H1 (cell line): ENCODE data around the gene MAPKAPK2. TPM values are rescaled to one million over a fixed set of nuclear protein-coding genes. Genes with fewer than 3 reads are reported as not detected.

Experiments
- CTCF ChIA-PET: fragments of 300-600 bp; sonication (Branson Sonifier 250); formaldehyde crosslinking; loops from one replicate; lab custom pipeline; 2021; ENCODE audit not compliant: partially characterized antibody; lab: Charles Lee
- POLR2A ChIA-PET: fragments of 300-600 bp; sonication (Branson Sonifier 250); formaldehyde crosslinking; loops from one replicate; lab custom pipeline; 2021; ENCODE audit warnings: inconsistent platforms; ENCODE audit not compliant: partially characterized antibody; lab: Charles Lee
- DNase-seq, 2 experiments: peaks; one replicate each; pipeline versions ENCODE4 v3.0.0 to v3.0.0-alpha.2; 2010 to 2022; ENCODE audit warnings: low spot score in 2 of 2, low read depth in 1 of 2, mixed read lengths in 1 of 2
- FAIRE-seq: peaks from 2 replicates; lab custom pipeline; 2011; peaks lifted over from hg19 to GRCh38; lab: Jason Lieb, UNC
- H2AFZ ChIP-seq: 2 replicates; pipeline ENCODE4 v1.8.1; 2012; ENCODE audit warnings: low read length, inconsistent platforms
- H2AK5ac ChIP-seq: 2 replicates; pipeline ENCODE4 v1.6.1; 2013; ENCODE audit warnings: low read depth, low read length
- H2BK120ac ChIP-seq: replicated peaks from 2 replicates; pipeline ENCODE3; 2013; ENCODE audit warnings: low read depth, low read length, inconsistent platforms
- H2BK12ac ChIP-seq: 2 replicates; pipeline ENCODE4 v1.6.1; 2013; ENCODE audit warnings: low read depth, low read length
- H2BK15ac ChIP-seq: 2 replicates; pipeline ENCODE4 v1.6.1; 2013; ENCODE audit warnings: low read length
- H2BK20ac ChIP-seq: 2 replicates; pipeline ENCODE4 v1.6.1; 2013; ENCODE audit warnings: low read length
- H2BK5ac ChIP-seq: 2 replicates; pipeline ENCODE4 v1.6.1; 2013; ENCODE audit warnings: low read depth, low read length
- H3K14ac ChIP-seq: 2 replicates; pipeline ENCODE4 v1.6.1; 2013; ENCODE audit warnings: inconsistent platforms; ENCODE audit not compliant: insufficient read length
- H3K18ac ChIP-seq: 2 replicates; pipeline ENCODE4 v1.6.1; 2013; ENCODE audit warnings: low read length; ENCODE audit errors: extremely low read depth
- H3K23ac ChIP-seq: 2 replicates; pipeline ENCODE4 v1.6.1; 2013; ENCODE audit warnings: inconsistent platforms; ENCODE audit not compliant: insufficient read length
- H3K23me2 ChIP-seq: 2 replicates; pipeline ENCODE4 v1.6.1; 2013; ENCODE audit warnings: low read depth, low read length
- H3K27ac ChIP-seq: 2 replicates; pipeline ENCODE4 v1.6.1; 2011; ENCODE audit warnings: low read depth, low read length, inconsistent platforms
- H3K27me3 ChIP-seq, 4 experiments: replicated peaks in 1 of 4; 1 replicate in 1 of 4; 2 replicates in 3 of 4; pipeline versions ENCODE4 v1.6.1 to v1.8.1; 2011 to 2013; ENCODE audit warnings: low read length in 3 of 4, mild to moderate bottlenecking in 3 of 4, inconsistent platforms in 2 of 4, mixed read lengths in 2 of 4, moderate library complexity in 1 of 4; ENCODE audit not compliant: control insufficient read depth in 3 of 4, insufficient read depth in 3 of 4; ENCODE audit errors: extremely low read depth in 1 of 4
- H3K36me3 ChIP-seq, 4 experiments: 2 replicates each; pipeline versions ENCODE4 v1.6.1 to v1.8.1; 2011 to 2013; ENCODE audit warnings: mild to moderate bottlenecking in 4 of 4, low read length in 3 of 4, moderate library complexity in 2 of 4, control low read depth in 1 of 4, inconsistent platforms in 1 of 4; ENCODE audit not compliant: insufficient read depth in 4 of 4, control insufficient read depth in 2 of 4
- H3K4ac ChIP-seq: replicated peaks from 2 replicates; pipeline ENCODE3; 2013; ENCODE audit warnings: low read length, low read depth, mixed read lengths, inconsistent platforms; ENCODE audit not compliant: insufficient read length
- H3K4me1 ChIP-seq, 4 experiments: replicated peaks in 1 of 4; 1 replicate in 1 of 4; 2 replicates in 3 of 4; pipeline versions ENCODE4 v1.6.1 to v1.8.1; 2011 to 2013; ENCODE audit warnings: low read length in 3 of 4, inconsistent platforms in 2 of 4, mixed read lengths in 1 of 4; ENCODE audit not compliant: insufficient read depth in 4 of 4, control insufficient read depth in 3 of 4
- H3K4me2 ChIP-seq, 2 experiments: 2 replicates each; pipeline versions ENCODE4 v1.6.1 to v1.8.1; 2011 to 2013; ENCODE audit warnings: low read depth in 2 of 2, low read length in 2 of 2, control low read depth in 1 of 2, inconsistent platforms in 1 of 2, mild to moderate bottlenecking in 1 of 2; ENCODE audit not compliant: insufficient read depth in 1 of 2
- H3K4me3 ChIP-seq, 4 experiments: fragments of 200-600, 300-600 bp in 1 of 4; sonication (generic), shearing (Covaris generic), sonication (Bioruptor Twin) in 1 of 4; 2 replicates each; pipeline versions ENCODE4 v1.5.1 to v1.8.1; 2011 to 2016; ENCODE audit warnings: low read length in 4 of 4, low read depth in 3 of 4, control low read depth in 2 of 4, inconsistent platforms in 2 of 4, mild to moderate bottlenecking in 2 of 4, mixed read lengths in 1 of 4, moderate library complexity in 1 of 4; ENCODE audit not compliant: insufficient read depth in 2 of 4; ENCODE audit errors: extremely low read depth in 1 of 4
- H3K56ac ChIP-seq: replicated peaks from 2 replicates; pipeline ENCODE3; 2013; ENCODE audit warnings: low read depth, mild to moderate bottlenecking, mixed read lengths, low read length, inconsistent platforms; ENCODE audit not compliant: insufficient read length
- H3K79me1 ChIP-seq: 2 replicates; pipeline ENCODE4 v1.6.1; 2013; ENCODE audit warnings: low read depth, low read length, control low read depth
- H3K79me2 ChIP-seq, 2 experiments: 2 replicates each; pipeline versions ENCODE4 v1.6.1 to v1.8.1; 2012 to 2013; ENCODE audit warnings: low read length in 2 of 2, mild to moderate bottlenecking in 2 of 2, inconsistent platforms in 1 of 2; ENCODE audit not compliant: insufficient read depth in 2 of 2, control insufficient read depth in 1 of 2
- H3K9ac ChIP-seq, 4 experiments: replicated peaks in 1 of 4; 1 replicate in 1 of 4; 2 replicates in 3 of 4; pipeline versions ENCODE4 v1.6.1 to v1.8.1; 2011 to 2013; ENCODE audit warnings: low read depth in 3 of 4, low read length in 3 of 4, control low read depth in 2 of 4, mild to moderate bottlenecking in 2 of 4, moderate library complexity in 2 of 4, inconsistent platforms in 1 of 4; ENCODE audit errors: extremely low read depth in 1 of 4
- H3K9me3 ChIP-seq, 2 experiments: 2 replicates each; pipeline versions ENCODE4 v1.6.1 to v1.8.1; 2012 to 2013; ENCODE audit warnings: mild to moderate bottlenecking in 2 of 2, moderate library complexity in 2 of 2, control low read depth in 1 of 2, inconsistent platforms in 1 of 2, low read depth in 1 of 2, low read length in 1 of 2, mixed read lengths in 1 of 2; ENCODE audit not compliant: insufficient read depth in 2 of 2
- H4K20me1 ChIP-seq, 2 experiments: replicated peaks in 1 of 2; 2 replicates each; pipeline versions ENCODE3 to v1.8.1; 2011 to 2013; ENCODE audit warnings: inconsistent platforms in 2 of 2, low read length in 2 of 2, mild to moderate bottlenecking in 1 of 2; ENCODE audit not compliant: insufficient read depth in 2 of 2, control insufficient read depth in 1 of 2
- H4K5ac ChIP-seq: 2 replicates; pipeline ENCODE4 v1.6.1; 2013; ENCODE audit warnings: low read length, low read depth, mixed read lengths, inconsistent platforms; ENCODE audit not compliant: insufficient read length
- H4K8ac ChIP-seq: 2 replicates; pipeline ENCODE4 v1.8.0; 2013; ENCODE audit warnings: mild to moderate bottlenecking, moderate library complexity, low read length, inconsistent platforms; ENCODE audit not compliant: insufficient read depth; ENCODE audit errors: extremely low read depth
- H4K91ac ChIP-seq: replicated peaks from 2 replicates; pipeline ENCODE3; 2013; ENCODE audit warnings: low read length, mixed read lengths, inconsistent platforms; ENCODE audit not compliant: insufficient read length
- BACH1 ChIP-seq: IDR thresholded peaks from 2 replicates; pipeline ENCODE4 v1.6.1; 2012; ENCODE audit warnings: low read length, improper control_type of control experiment
- EZH2 ChIP-seq: fragments of 200-600 bp; sonication (generic); IDR thresholded peaks from 2 replicates; pipeline ENCODE4 v1.7.1; 2012; ENCODE audit warnings: low read depth, mild to moderate bottlenecking, moderate library complexity, low read length, inconsistent platforms; ENCODE audit not compliant: severe bottlenecking
- HDAC6 ChIP-seq: IDR thresholded peaks from one replicate; pipeline ENCODE4 v1.7.1; 2012; ENCODE audit warnings: low read depth, mild to moderate bottlenecking, inconsistent platforms, low read length, moderate library complexity
- JUN ChIP-seq: IDR thresholded peaks from 2 replicates; pipeline ENCODE4 v1.6.1; 2011; ENCODE audit warnings: low read depth, mild to moderate bottlenecking, improper control_type of control experiment, low read length
- KDM4A ChIP-seq: IDR thresholded peaks from one replicate; pipeline ENCODE4 v1.7.1; 2012; ENCODE audit warnings: low read depth, mild to moderate bottlenecking, moderate library complexity, low read length, inconsistent platforms; ENCODE audit not compliant: severe bottlenecking
- KDM5A ChIP-seq: fragments of 200-600 bp; IDR thresholded peaks from 2 replicates; pipeline ENCODE4 v1.7.1; 2012; ENCODE audit warnings: mild to moderate bottlenecking, low read length, inconsistent platforms, mixed read lengths
- RNF2 ChIP-seq: fragments of 200-900, 300-1000 bp; sonication (generic); IDR thresholded peaks from 2 replicates; pipeline ENCODE4 v1.7.1; 2016; ENCODE audit warnings: borderline replicate concordance, low read depth, mild to moderate bottlenecking, antibody characterized with exemption, low read length; ENCODE audit not compliant: poor library complexity, severe bottlenecking; ENCODE audit errors: missing control alignments
- TBP ChIP-seq: IDR thresholded peaks from 2 replicates; pipeline ENCODE4 v1.6.1; 2011; ENCODE audit warnings: low read depth, low read length, improper control_type of control experiment
- ZNF274 ChIP-seq: IDR thresholded peaks from 2 replicates; pipeline ENCODE4 v1.7.0; 2012; ENCODE audit warnings: low read length, borderline replicate concordance; ENCODE audit errors: extremely low read depth
- WGBS, 2 experiments: shearing (Covaris generic) in 1 of 2; methylation state at CpG; one replicate each; pipeline versions ENCODE4 v1.1.6 to v1.1.7; 2013 to 2015; ENCODE audit warnings: low lambda C conversion rate in 2 of 2, mixed read lengths in 2 of 2, inconsistent platforms in 1 of 2, low coverage in 1 of 2, missing lambda C conversion rate in 1 of 2; ENCODE audit not compliant: insufficient replicate concordance in 2 of 2, insufficient coverage in 1 of 2, insufficient read length in 1 of 2; ENCODE audit errors: extremely low coverage in 1 of 2, missing lambda C conversion rate in 1 of 2; 5-methylcytosine and 5-hydroxymethylcytosine counted together
- polyA plus RNA-seq, 7 experiments: library from polyadenylated mRNA; depleted of rRNA in 3 of 7; stranded (reverse) in 5 of 7; unstranded in 2 of 7; fragments of >200 nt in 5 of 7; fragments of 200-250 nt in 2 of 7; gene quantifications; 1 replicate in 5 of 7; 2 replicates in 1 of 7; 4 replicates in 1 of 7; pipeline versions ENCODE4 v1.2.1 to v1.2.3, GENCODE V29; 2011 to 2013; ENCODE audit warnings: missing spikeins in 2 of 7, mixed read lengths in 2 of 7
- total RNA-seq: library from RNA; stranded (reverse); fragmentation: NEBNext Ultra II Directional; extraction: Animal tissue kit (Norgen Biotek cat#: 25700); gene quantifications from 2 replicates; pipeline ENCODE4 v1.2.1, GENCODE V29; 2021
- TF ChIP-seq, protein P1 (sequence below): IDR thresholded peaks from 2 replicates; pipeline ENCODE4 v1.6.1; 2011; ENCODE audit warnings: low read length, improper control_type of control experiment
- TF ChIP-seq, protein P2 (sequence below): IDR thresholded peaks from 2 replicates; pipeline ENCODE4 v1.6.1; 2012; ENCODE audit warnings: inconsistent platforms

MAPKAPK2 gene
- total and polyA plus RNA-seq, 2 of the 8 experiments (the other 6 are each of a cell fraction or from before 2014, with no cell fraction given) = 27.5 to 44.9 TPM

GRCh38 chr1:206700445-206701036 lies 15.8 kb downstream of the MAPKAPK2 start:
- Histone ChIP-seq H3K27ac (no peak overlapping the region), H3K9me3 (no peaks in the 10 kb centered on the region), H2BK120ac (no peak overlapping the region), H3K79me1 (peaks cover 8% of the 10 kb centered on the region), H3K9ac (no peak overlapping the region), H4K91ac (no peak overlapping the region), H3K14ac (no peak overlapping the region), H3K4ac (no peak overlapping the region), H2BK15ac (no peak overlapping the region), H2BK5ac (no peak overlapping the region), H3K36me3 (no peaks in the 10 kb centered on the region), H2BK20ac (no peak overlapping the region), H4K5ac (no peak overlapping the region), H2AFZ (no peak overlapping the region), H3K4me3 (no peak overlapping the region), H4K8ac (no peak overlapping the region), H3K4me1 (peaks cover 11 to 31% (median 24%) of the 10 kb centered on the region in 4 experiments), H3K23me2 (no peaks in the 10 kb centered on the region), H3K4me2 (no peak overlapping the region), H2AK5ac (no peak overlapping the region), H2BK12ac (no peak overlapping the region), H3K27me3 (no peaks in the 10 kb centered on the region; a peak in 1 of 7 replicates), H3K18ac (no peak overlapping the region), H3K56ac (no peak overlapping the region), H3K23ac (no peak overlapping the region), H4K20me1 (peaks cover 18 to 31% of the 10 kb centered on the region in 2 experiments), H3K79me2 (peaks cover 0 to 66% of the 10 kb centered on the region in 2 experiments; a peak in 3 of 4 replicates)
- FAIRE-seq (no peak), DNase-seq (no peak)
- 76% methylated on average over 2 of the region's 2 CpGs; no CpG with 5 or more reads in 1 of the 2 experiments for WGBS, 2 experiments
- CTCF ChIA-PET = interaction anchor here (0.6 to 5.2 kb wide), 8 partner anchors 9 to 212 kb away, joined by 3 to 27 read pairs (median 8); no protein-coding TSS in a partner anchor
- POLR2A ChIA-PET = interaction anchor here (1.1 kb wide), 2 partner anchors 14 to 33 kb away, joined by 3 read pairs; no protein-coding TSS in a partner anchor
- TF ChIP-seq ZNF274 (no peak), KDM5A (no peak), EZH2 (no peak), JUN (no peak), TBP (no peak), KDM4A (no peak), BACH1 (no peak), RNF2 (no peak), HDAC6 (no peak)
- TF ChIP-seq, protein P1, sequence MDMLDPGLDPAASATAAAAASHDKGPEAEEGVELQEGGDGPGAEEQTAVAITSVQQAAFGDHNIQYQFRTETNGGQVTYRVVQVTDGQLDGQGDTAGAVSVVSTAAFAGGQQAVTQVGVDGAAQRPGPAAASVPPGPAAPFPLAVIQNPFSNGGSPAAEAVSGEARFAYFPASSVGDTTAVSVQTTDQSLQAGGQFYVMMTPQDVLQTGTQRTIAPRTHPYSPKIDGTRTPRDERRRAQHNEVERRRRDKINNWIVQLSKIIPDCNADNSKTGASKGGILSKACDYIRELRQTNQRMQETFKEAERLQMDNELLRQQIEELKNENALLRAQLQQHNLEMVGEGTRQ = no peak
- TF ChIP-seq, protein P2, sequence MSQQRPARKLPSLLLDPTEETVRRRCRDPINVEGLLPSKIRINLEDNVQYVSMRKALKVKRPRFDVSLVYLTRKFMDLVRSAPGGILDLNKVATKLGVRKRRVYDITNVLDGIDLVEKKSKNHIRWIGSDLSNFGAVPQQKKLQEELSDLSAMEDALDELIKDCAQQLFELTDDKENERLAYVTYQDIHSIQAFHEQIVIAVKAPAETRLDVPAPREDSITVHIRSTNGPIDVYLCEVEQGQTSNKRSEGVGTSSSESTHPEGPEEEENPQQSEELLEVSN = no peak
